ENCODE data around the gene KCNH5. TPM values are rescaled to one million over a fixed set of nuclear protein-coding genes. Genes with fewer than 3 reads are reported as not detected.

KCNH5 gene
- total and polyA plus RNA-seq, 9 of the 15 experiments (the other 6 are each of a cell fraction or from before 2014, with no cell fraction given) = 1.1 to 2.4 (median 1.4) TPM

DNA sequence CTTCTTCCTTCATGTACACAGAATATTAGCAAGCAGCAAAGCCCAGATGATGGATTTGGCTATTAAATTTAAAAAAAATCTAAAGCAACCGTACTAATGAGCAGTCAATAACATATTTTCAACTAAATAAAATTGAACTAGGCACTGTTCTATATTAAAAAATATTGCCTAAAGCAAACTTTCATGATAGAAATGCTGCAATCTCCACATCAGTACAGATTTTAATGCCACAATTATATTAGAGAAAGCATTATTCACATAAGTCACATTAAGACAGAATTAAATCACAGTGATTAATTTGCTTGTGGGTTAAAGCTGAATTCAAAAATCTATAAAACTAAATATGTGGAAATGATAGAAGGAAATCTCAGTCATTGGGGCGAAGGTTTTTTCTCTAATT, 200.7 kb downstream of the KCNH5 start:
- TF ChIP-seq PCBP1 (IDR thresholded peaks at IDR 0.05; ENCODE audit: low read depth, low read length, poor library complexity, severe bottlenecking) = no peak
- no peak for TF ChIP-seq OTX1 (CRISPR knock-in tag; IDR thresholded peaks at IDR 0.05)
- Histone ChIP-seq H3K9me1 (ENCODE audit: control insufficient read depth, insufficient read depth, low read length) (no peaks in the 10 kb centered on the region), H3K4me3 (no peak overlapping the region), H4K20me1 (replicated peaks; ENCODE audit: control insufficient read depth, insufficient read depth, low read length) (no peaks in the 10 kb centered on the region), H3K4me2 (ENCODE audit: insufficient read depth, low read length) (no peak overlapping the region), H3K36me3 (ENCODE audit: control insufficient read depth, insufficient read depth, low read length) (no peaks in the 10 kb centered on the region), H3K4me1 (replicated peaks in 1 of 2; ENCODE audit: control insufficient read depth in 2 of 2, insufficient read depth in 2 of 2, low read length in 2 of 2) (no peaks in the 10 kb centered on the region), H3K27me3 (ENCODE audit: control insufficient read depth in 2 of 2, insufficient read depth in 2 of 2, low read length in 2 of 2) (no peaks in the 10 kb centered on the region), H2AFZ (ENCODE audit: low read depth, low read length) (no peak overlapping the region), H3K27ac (ENCODE audit: extremely low read depth, low read depth, low read length) (no peak overlapping the region), H3K9ac (ENCODE audit: insufficient read depth in 1 of 2, low read depth in 2 of 2, low read length in 2 of 2) (no peak overlapping the region), H3K79me2 (ENCODE audit: control insufficient read depth, insufficient read depth, low read length) (no peaks in the 10 kb centered on the region), H3K9me3 (replicated peaks; ENCODE audit: control insufficient read depth, insufficient read depth, low read depth, low read length) (no peaks in the 10 kb centered on the region)
- POLR2A ChIA-PET = no interaction called here
- CTCF ChIA-PET (ENCODE audit: low intra/inter-chr PET ratio) = no interaction called here
- DNase-seq (ENCODE audit: extremely low read depth in 1 of 4, low spot score in 3 of 4) = no peak
- in situ Hi-C loops (cut with MboI) (no loop called here), intact Hi-C loops (cut with micrococcal nuclease) (no loop called here)
- WGBS (ENCODE audit: insufficient coverage, low coverage, missing lambda C conversion rate) = 10% methylated on average over 2 of the region's 2 CpGs
- FAIRE-seq = no peak
- no peak for ATAC-seq
- BruUV-seq (replicated peaks) = no TSS peak

DNA sequence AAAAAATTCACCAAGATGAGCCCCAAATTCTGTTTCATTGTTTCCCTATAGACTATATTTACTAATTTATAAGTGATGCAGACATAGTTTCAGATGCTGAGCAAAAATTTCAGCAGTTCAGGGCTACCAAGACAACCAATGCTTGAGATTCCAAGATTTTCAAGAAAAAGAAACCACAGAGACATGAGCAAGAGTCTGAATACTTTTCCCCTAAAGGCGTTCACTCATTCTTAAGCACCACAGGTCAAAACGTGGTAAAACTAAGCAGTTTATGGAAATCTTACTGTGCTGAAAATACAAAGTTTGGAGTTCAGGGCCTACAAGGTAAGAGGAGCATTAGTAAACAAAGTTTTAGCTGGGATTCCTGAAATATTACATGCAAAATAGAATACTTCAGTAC, 221.2 kb downstream of the KCNH5 start:
- Histone ChIP-seq H2AFZ (ENCODE audit: low read depth, low read length) (no peak overlapping the region), H3K27ac (ENCODE audit: extremely low read depth, low read depth, low read length) (no peak overlapping the region), H3K9ac (ENCODE audit: insufficient read depth in 1 of 2, low read depth in 2 of 2, low read length in 2 of 2) (no peak overlapping the region), H3K27me3 (ENCODE audit: control insufficient read depth in 2 of 2, insufficient read depth in 2 of 2, low read length in 2 of 2) (no peaks in the 10 kb centered on the region), H4K20me1 (replicated peaks; ENCODE audit: control insufficient read depth, insufficient read depth, low read length) (no peaks in the 10 kb centered on the region), H3K36me3 (ENCODE audit: control insufficient read depth, insufficient read depth, low read length) (no peaks in the 10 kb centered on the region), H3K4me1 (replicated peaks in 1 of 2; ENCODE audit: control insufficient read depth in 2 of 2, insufficient read depth in 2 of 2, low read length in 2 of 2) (no peaks in the 10 kb centered on the region), H3K9me3 (replicated peaks; ENCODE audit: control insufficient read depth, insufficient read depth, low read depth, low read length) (no peaks in the 10 kb centered on the region), H3K4me3 (no peak overlapping the region), H3K4me2 (ENCODE audit: insufficient read depth, low read length) (no peak overlapping the region), H3K79me2 (ENCODE audit: control insufficient read depth, insufficient read depth, low read length) (no peaks in the 10 kb centered on the region), H3K9me1 (ENCODE audit: control insufficient read depth, insufficient read depth, low read length) (no peaks in the 10 kb centered on the region)
- BruUV-seq (replicated peaks) = no TSS peak
- no peak for TF ChIP-seq ZNF584 (CRISPR knock-in tag; IDR thresholded peaks at IDR 0.05; ENCODE audit: low read depth)
- no peak for TF ChIP-seq FOXK1 (CRISPR knock-in tag; IDR thresholded peaks at IDR 0.05; ENCODE audit: borderline replicate concordance)
- no peak for TF ChIP-seq CBX2 (IDR thresholded peaks at IDR 0.05; ENCODE audit: insufficient read depth, low read length, poor library complexity, severe bottlenecking)
- no peak for TF ChIP-seq ZNF780A (CRISPR knock-in tag; IDR thresholded peaks at IDR 0.05)
- no peak for TF ChIP-seq ETV5 (CRISPR knock-in tag; IDR thresholded peaks at IDR 0.05; ENCODE audit: low read depth)
- TF ChIP-seq ZC3H4 (CRISPR knock-in tag; IDR thresholded peaks at IDR 0.05; ENCODE audit: borderline replicate concordance) = no peak
- TF ChIP-seq EZH2 (IDR thresholded peaks at IDR 0.05; ENCODE audit: borderline replicate concordance, low read depth, low read length) = no peak
- TF ChIP-seq HDAC3 (IDR thresholded peaks at IDR 0.05; ENCODE audit: borderline replicate concordance, partially characterized antibody) = no peak
- no peak for TF ChIP-seq TAL1 (IDR thresholded peaks at IDR 0.05)
- intact Hi-C loops (cut with micrococcal nuclease) = no loop called here
- FAIRE-seq (no peak), ATAC-seq (no peak), DNase-seq (ENCODE audit: extremely low read depth in 1 of 4, low spot score in 3 of 4) (no peak)
- in situ Hi-C loops (cut with MboI) = no loop called here
- WGBS (ENCODE audit: insufficient coverage, low coverage, missing lambda C conversion rate) = 0% methylated on average over 2 of the region's 2 CpGs
- ChIA-PET POLR2A (no interaction called here), CTCF (ENCODE audit: low intra/inter-chr PET ratio) (no interaction called here)
